GM21825 (cell line): ENCODE results near the gene HIPK1.

Source experiments
- ATAC-seq: cut with Tn5 transposase; IDR thresholded peaks from one replicate; pipeline ENCODE4 v1.9.1; 2021; ENCODE audit warnings: mild to moderate bottlenecking, moderate library complexity; ENCODE audit not compliant: unreplicated experiment

HIPK1 gene

DNA sequence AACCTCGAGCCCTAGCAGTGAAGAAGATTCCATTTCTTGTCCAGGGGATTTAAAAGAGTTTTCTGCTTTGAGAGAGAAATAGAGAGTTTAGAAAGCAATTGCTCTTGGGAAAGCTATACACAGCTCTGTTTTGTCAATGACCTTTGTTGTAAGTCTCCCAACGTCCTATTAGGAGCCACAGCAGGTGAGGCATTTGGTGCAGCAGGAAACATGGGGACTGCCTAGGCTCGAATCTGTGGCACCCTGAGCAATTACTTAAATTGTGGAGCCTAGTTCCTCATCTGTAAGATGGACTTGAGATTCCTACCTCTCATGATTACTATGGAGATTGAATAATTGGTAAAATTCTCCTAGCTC lies 15.8 kb upstream of the HIPK1 start:
- ATAC-seq: no peak

DNA sequence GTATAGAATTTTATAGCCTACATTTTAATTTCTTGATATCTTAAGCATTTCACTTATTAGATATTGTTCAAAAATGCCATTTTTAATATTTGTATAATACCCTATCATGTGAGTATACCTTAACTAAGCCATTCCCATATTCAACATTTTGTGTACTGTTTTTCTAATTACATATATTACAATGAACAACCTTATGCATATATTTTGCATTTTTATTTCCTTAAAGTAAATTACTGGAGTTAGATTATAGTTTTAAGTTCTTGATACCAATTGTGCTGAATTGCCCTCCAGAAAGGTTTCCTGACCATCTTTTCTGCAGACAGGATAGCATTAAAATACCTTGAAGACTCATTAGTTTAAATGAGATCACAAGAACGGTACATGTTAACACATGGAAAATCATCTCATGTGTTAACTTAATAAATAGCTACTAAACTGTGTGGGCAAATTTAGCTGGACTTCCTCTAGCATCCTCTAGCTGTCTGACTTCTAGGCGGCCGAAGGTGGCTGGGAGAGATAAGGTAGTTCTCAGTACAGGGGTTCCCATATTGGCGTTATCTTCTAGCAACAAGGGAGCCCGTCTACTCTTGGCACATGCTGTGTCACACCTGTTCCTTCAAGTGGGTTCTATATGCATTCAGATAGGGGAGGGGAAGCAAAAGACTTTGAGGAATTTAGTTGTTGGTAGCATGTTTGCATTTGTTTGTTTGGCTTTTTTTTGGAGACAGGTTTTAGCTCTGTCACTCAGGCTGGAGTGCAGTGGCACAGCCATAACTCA lies 15.0 kb upstream of the HIPK1 start:
- no peak for ATAC-seq

DNA sequence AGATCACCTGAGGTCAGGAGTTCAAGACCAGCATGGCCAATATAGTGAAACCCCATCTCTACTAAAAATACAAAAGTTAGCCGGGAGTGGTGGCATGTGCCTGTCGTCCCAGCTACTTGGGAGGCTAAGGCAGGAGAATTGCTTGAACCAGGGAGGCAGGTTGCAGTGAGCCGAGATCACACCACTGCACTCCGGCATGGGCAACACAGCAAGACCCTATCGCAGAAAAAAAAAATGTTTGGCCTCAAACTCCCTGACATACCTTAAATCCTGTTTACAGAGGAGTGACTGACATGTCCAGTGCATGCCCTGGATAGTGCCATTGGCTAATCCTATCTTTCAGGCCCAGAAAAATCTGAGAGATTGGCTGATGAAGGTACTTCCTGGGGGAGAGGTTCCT lies 12.2 kb upstream of the HIPK1 start:
- no peak for ATAC-seq

DNA sequence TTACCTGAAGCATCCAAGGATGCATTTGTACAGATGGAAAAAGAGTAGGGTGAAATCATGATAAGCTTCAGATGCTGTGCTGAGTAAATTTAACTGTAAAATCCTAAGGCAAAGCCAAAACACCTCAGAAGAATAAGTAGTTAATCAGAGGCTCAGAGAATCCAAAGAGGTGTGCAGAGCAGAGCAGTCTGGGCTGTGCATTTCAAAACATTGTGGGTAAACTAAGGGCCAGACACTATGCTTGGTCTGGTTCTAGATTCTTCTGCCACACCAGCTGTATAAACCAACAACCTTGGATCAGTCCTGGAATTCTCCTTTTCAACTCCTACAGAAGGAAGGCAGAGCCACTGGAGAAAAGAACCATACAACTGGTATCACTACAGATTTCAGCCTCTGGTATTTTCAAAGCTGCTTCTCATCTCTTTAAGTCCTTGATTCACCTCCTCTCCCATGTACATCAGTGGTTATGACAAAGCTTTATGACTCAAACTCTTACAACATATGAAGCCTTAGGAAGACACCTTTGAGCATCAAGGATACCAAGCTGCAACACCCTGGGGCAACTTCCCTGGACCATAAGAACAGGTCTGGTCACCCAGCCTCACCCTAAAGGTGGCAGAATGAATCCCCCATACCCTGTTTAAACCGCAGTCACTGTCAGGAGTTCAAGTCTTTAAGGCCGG lies 11.6 kb upstream of the HIPK1 start:
- ATAC-seq: no peak

DNA sequence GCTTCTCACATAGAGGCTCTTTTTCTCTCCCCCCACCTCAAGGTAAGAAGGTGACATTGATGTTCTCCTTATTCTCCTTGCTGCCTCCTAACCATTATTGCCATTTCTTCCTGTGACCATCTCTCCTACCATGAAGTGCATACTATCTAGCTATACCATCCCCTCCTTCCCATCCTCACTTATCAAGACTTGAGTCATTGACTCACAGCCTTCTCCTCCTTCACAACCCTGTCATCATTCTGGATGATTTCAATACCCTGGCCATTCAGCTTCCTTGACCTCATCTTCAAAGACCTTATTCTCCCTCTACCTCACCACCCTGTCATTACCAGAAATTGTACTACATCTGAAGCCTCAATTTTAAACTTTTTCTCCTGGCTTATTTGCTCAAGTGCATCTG lies 10.9 kb upstream of the HIPK1 start:
- ATAC-seq: no peak

DNA sequence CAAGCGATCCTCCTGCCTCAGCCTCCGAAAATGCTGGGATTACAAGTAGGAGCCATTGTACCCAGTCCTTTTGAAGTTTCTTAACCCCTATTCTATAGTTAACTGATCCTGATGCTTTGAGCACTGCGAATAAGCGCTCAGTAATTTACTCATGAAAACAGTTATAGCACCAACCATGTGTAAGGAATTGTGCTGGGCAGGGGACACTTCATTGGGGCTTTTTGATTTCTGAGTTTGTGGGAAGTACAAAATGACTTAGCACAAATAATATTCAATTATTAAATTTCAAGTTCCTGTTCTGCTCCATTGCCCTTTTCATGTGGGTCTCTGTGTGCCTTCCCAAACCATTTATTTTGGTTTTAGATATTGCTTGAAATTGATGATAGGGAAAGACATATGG lies 6.2 kb upstream of the HIPK1 start:
- no peak for ATAC-seq

DNA sequence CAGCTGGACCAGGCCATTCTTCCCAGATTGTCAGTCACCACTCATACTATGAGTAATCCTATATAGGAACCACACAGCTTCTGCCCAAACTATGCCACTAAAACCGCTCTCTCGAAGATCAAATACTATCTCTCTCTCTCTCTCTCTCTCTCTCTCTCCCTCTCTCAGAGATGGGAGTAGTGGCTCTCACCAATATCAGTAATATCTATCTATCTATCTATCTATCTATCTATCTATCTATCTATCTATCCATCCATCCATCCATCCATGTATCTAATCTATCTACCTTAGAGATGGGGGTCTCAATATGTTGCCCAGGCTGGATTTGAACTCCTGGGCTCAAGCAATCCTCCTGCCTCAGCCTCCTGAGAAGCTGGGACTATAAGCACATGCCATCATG lies 4.7 kb upstream of the HIPK1 start:
- no peak for ATAC-seq

DNA sequence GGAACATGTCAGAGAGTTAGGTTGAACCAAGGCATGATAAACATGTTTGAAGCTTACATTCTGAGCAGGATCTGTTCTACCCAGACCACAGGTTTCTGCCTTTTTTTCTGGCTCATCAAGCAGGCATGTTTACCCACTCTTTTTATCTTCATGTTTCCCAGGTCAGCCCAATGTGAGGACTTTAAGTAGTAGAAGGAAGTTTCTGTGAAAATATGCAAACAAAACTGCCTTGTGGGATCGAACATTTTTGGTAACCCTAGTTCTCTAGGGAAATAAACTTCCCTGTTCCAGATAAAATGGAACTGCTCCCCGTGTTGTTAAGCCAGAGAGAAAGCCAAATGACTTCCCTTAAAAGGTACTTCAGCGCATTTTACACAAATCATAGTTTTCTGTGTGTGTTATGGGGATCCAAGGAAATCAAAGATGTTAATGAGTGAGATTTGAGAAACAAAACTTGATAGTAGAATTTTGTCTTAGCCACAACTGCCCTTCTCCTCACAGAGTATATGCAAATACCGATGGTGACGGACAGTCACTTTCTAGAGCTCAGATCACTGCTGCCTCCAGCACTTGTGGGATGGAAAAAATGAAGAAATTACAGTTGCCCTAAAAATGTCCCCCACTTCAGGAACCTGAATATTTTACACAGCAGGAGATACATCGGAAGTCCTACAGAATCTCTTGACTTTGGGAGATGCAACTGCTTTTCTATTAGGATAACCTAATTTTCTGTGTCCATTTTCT lies 765 bp upstream of the HIPK1 start:
- ATAC-seq: no peak

DNA sequence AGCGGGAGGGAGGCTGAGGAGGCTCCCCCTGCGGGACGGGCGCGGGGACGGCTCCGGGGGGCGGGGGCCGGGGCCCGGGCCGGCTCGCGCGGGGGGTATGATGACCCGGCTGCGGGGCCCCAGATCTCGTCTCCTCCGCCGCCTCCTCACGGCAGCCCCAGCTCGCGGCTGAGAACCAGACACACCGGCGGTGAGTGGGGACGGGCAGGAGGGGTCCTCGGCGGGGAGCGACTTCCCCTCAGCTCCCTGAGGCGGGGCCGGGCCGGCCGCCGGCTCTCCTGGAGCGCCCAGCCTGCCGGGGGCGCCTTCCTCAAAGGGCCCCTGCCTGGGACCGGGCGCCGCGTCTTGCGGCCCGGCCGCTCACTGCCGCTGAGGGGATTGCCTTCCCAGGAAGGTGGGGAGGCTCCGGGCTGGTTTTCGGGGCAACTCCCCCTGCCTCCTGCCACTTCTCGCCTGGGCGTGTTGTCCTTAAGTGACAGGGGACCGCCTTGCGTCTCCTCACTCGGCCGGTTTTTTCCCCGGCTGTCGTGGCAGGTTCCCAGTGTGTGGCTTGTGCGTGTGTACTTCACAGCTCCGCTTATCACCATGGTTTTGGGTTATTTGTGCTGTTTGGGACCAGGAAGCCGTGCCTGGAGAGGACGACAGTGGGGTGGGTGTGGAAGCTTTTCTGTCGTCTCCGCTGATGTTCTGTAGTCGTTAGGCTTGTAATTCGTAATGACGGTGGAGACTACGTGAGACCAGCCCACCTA lies 800 bp downstream of the HIPK1 start:
- peak; percentile 32 for ATAC-seq

DNA sequence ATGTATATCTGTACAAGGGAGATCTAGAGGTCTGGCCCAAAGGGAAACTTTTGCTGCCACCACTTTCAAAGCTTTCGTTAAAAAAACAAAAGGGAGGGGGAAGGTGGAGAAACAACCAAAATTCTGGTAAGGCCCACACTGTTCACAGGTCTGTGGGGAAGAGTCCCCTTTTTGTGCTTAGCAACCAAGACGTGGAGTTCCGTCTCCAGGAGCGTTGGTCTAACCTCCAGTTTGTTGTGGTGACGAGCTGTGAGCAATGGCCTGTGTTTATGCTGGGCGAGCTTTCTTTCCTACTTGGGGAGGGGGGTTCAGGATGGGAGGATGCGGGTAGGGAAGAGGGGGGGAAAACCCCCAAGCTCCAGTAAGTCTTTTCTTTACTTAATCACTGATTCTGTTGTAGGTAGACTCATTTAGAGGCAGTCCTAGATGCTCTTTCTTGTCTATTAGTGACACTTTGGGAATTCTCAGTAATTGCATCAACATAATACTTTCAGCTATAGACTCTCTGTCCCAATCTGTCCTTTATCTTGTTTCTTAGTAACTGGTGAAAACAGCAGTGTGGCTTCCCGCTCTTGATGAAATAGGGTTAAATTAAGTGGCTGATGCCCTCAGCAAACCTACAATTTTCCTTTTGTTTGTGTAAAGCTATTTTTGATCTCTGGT lies 1.5 kb downstream of the HIPK1 start:
- peak; percentile 32 for ATAC-seq

DNA sequence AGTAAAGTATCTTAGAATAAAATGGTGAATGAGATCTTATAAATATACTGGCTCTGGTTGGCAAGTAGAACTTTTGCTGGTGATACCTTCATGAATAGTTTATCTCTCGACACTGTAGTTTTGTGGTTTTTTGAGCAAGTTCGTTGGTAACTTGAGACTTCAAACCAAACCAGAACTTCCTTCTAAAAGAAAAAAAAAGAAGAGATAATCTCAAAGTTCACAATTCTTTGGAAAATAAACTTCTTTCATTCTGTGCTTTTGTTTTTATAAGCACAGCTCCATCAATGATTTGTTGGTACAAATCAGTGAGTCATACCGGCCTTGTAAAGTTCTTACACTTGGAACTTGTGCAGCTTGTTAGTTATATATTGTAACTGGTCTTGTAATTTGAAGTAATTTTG lies 2.3 kb downstream of the HIPK1 start:
- ATAC-seq: no peak

DNA sequence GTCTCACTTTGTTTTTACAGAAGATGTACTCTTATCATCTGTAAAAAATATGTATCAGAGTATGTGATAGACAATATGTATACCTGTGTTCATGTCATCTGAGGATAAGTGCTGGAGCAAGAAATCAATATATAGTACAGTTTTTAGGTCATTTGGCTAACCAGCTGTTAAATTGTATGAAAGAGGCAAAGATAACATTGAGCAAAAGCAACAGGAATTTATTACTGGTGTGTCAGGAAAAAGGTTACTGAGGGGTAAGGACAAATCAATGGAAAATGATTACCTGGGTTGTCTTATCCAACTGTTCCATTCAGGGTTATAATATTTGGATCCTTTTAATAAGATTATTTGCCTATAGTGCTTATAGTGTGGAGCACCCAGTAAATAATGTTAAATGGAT lies 4.9 kb downstream of the HIPK1 start:
- ATAC-seq: no peak

DNA sequence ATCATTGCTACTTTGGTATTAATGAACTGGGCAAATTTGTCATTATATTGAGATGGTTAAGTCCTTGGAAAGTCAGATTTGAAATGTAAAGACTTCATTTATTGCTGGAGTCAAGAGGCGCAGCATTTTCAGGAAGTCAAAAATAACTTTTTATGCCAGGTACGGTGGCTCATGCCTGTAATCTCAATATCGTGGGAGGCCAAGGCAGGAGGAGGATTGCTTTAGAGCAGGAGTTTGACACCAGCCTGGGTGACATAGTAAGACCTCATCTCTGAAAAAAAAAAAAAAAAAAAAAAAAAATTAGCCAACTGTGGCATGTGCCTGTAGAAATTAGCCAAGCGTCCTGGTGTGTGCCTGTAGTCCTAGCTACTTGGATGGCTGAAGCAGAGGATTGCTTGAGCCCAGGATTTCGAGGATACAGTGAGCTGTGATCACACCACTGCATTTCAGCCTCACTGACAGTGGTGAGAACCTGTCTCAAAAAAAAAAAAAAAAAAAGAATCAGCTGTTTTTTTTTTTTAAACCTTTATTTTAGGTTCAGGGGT lies 5.5 kb downstream of the HIPK1 start:
- no peak for ATAC-seq

DNA sequence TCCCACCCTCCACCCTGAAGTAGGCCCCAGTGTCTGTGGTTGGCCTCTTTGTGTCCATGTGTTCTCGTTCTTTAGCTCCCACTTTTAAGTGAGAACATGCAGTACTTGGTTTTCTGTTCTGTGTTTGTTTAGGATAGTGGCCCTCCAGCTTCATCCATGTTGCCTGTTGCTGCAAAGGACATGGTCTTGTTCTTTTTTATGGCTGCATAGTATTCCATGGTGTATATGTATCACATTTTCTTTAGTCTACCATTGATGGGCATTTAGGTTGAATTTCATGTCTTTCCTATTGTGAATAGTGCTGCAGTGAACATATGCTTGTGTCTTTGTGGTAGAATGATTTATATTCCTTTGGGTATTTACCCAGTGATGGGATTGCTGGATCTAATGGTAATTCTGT lies 6.1 kb downstream of the HIPK1 start:
- ATAC-seq: no peak

DNA sequence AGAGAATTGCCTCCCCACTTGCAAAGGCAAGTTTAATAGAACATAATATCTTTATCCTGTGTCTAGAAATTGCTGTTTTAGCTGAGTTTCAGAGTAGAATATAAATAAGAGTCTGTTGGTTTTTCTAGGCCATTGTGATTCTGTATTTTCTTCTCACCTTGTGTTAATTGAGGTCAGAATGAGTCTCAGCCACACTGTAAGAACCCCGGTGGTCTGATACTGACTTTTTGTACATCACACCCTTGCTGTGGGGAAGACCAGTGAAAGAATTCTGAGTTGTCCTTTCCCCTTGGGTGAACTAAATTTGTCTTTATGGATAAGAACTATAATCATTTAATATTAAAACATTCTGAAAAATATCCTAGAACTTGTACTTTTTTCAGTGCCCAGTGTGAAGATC lies 6.8 kb downstream of the HIPK1 start:
- no peak for ATAC-seq

DNA sequence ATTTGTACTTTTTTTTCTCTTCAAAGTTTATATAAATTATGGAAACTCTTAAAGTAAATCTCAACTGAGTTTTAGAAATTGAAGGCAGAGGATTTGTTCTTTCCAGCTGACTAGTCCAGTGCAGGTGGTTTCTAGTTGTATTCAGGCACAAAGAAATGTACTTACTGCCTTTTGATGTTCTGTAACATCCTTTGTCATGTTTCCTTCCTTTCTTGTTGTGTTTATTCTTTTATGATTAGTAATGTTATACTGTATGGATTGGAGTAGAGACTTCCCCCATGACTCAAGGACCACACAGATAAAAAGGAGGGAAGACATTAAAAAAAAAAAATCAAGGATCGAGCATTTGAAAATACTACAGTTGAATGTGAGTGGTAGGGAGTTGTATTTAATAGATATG lies 8.0 kb downstream of the HIPK1 start:
- no peak for ATAC-seq

DNA sequence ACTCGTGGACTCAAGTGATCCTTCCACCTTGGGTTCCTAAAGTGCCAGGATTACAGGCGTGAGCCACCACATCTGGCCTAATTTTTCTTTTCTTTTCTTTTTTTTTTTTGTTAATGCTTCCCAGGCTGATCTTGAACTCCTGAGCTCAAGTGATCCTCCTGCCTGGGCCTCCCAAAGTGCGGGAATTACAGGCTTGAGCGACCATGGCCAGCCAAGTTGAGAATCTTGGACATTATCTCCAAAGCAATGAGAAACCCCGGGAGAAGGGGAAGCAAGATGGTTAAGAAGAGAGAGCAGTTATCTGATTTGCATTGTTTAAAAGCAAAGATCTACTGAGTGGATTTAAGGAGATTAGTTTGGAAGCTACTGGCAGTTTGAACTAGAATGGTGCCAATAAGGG lies 9.1 kb downstream of the HIPK1 start:
- ATAC-seq: no peak

DNA sequence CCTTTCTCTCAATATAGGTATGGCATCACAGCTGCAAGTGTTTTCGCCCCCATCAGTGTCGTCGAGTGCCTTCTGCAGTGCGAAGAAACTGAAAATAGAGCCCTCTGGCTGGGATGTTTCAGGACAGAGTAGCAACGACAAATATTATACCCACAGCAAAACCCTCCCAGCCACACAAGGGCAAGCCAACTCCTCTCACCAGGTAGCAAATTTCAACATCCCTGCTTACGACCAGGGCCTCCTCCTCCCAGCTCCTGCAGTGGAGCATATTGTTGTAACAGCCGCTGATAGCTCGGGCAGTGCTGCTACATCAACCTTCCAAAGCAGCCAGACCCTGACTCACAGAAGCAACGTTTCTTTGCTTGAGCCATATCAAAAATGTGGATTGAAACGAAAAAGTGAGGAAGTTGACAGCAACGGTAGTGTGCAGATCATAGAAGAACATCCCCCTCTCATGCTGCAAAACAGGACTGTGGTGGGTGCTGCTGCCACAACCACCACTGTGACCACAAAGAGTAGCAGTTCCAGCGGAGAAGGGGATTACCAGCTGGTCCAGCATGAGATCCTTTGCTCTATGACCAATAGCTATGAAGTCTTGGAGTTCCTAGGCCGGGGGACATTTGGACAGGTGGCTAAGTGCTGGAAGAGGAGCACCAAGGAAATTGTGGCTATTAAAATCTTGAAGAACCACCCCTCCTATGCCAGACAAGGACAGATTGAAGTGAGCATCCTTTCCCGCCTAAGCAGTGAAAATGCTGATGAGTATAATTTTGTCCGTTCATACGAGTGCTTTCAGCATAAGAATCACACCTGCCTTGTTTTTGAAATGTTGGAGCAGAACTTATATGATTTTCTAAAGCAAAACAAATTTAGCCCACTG lies 11.5 kb downstream of the HIPK1 start:
- ATAC-seq: peak; percentile 63

DNA sequence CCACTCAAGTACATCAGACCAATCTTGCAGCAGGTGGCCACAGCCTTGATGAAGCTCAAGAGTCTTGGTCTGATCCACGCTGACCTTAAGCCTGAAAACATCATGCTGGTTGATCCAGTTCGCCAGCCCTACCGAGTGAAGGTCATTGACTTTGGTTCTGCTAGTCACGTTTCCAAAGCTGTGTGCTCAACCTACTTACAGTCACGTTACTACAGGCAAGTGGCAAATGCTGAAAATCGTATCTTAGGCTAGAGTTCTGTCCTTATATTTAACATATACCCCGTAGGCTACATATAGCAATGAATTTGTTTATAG lies 12.1 kb downstream of the HIPK1 start:
- peak; percentile 21 for ATAC-seq

DNA sequence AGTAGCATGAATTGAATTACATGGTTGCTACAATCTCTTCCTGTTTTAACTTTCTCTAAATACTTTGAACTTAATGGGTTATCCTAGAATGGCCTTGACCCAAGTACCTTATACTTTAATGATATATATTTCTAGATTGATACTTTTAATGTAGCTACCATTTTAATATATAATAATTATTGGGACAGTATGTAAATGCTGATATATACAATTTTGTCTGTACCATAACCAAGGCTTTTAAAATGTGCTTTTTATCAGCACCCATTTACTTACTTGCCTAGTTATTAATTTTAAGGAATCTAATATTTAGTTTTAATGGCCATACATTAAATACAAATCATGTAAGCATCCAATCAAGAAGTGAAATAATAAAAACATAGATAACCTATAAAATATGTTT lies 13.4 kb downstream of the HIPK1 start:
- ATAC-seq: no peak
